ENCODE data around the gene KRT71. TPM values are rescaled to one million over a fixed set of nuclear protein-coding genes. Genes with fewer than 3 reads are reported as not detected.

The KRT71 gene
- total and polyA plus RNA-seq, 7 donors = not detected

DNA sequence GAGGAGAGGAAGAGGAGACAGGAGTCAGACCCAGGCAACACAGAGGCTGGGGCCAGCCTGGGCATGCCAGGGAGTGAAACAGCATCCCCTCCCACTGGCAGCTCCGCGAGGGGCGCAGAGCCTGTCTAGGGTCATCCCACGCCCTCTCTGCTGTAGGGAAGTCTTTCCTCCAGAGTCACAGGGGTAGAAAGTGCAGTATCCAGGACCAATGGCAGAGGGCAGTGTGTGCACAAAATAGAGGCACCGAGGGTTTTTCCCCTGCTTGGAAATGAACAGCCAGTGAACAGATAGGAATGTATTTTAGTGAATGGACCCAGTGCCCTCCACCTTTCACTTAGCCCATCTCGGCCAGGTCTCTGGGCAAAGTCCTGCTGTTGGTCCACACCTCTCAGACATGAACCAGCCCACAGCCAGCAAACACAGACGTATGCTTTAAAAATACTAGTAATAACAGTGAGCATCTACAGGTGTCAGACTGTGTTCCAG is 30.1 kb upstream of the KRT71 start:
- DNase-seq = peak; percentile 68
- 2 to 11% methylated on average over 7 of the region's 7 CpGs for WGBS, 2 donors
- no peak overlapping the region for H3K27ac ChIP-seq
- intact Hi-C loops (cut with DNase I) = loop anchor here (2.0 to 10.0 kb wide), 4 partner anchors 211 to 428 kb away; no protein-coding TSS in a partner anchor
- no peak overlapping the region for H3K4me3 ChIP-seq
- no peaks in the 10 kb centered on the region for H3K4me1 ChIP-seq
- H3K36me3 ChIP-seq = no peaks in the 10 kb centered on the region
- H3K27me3 ChIP-seq = no peaks in the 10 kb centered on the region
- no peaks in the 10 kb centered on the region for H3K9me3 ChIP-seq
- TF ChIP-seq, protein P1, sequence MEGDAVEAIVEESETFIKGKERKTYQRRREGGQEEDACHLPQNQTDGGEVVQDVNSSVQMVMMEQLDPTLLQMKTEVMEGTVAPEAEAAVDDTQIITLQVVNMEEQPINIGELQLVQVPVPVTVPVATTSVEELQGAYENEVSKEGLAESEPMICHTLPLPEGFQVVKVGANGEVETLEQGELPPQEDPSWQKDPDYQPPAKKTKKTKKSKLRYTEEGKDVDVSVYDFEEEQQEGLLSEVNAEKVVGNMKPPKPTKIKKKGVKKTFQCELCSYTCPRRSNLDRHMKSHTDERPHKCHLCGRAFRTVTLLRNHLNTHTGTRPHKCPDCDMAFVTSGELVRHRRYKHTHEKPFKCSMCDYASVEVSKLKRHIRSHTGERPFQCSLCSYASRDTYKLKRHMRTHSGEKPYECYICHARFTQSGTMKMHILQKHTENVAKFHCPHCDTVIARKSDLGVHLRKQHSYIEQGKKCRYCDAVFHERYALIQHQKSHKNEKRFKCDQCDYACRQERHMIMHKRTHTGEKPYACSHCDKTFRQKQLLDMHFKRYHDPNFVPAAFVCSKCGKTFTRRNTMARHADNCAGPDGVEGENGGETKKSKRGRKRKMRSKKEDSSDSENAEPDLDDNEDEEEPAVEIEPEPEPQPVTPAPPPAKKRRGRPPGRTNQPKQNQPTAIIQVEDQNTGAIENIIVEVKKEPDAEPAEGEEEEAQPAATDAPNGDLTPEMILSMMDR (IDR thresholded peaks at IDR 0.05) = peak; percentile 33 to 66 (median 64)
- no peak for TF ChIP-seq POLR2AphosphoS5 (IDR thresholded peaks at IDR 0.05)

DNA sequence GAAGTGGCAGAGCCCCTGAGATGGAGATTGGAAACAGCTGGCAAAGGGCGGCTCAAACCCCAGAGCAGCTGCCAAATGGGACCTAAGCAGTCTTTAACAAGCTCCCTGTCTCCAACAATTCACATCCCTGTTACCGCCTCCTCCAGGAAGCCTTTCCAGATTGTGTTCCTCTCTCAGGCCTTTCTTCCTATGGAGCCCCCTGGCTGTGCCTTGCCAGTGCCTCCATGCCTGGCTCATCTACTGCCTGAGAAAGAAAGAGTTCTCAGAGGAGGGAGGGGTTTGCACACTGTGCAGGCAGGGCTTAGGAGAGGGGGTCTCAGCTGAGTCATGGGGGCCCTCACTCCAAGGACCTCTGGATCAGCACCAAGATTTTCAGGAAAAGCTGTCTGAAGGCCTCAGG is 29.5 kb upstream of the KRT71 start:
- Histone ChIP-seq H3K27me3 (no peaks in the 10 kb centered on the region), H3K27ac (no peak overlapping the region), H3K36me3 (no peaks in the 10 kb centered on the region), H3K4me1 (no peaks in the 10 kb centered on the region), H3K4me3 (no peak overlapping the region), H3K9me3 (no peaks in the 10 kb centered on the region)
- TF ChIP-seq, protein P1 (IDR thresholded peaks at IDR 0.05) = no peak
- TF ChIP-seq EP300 (IDR thresholded peaks at IDR 0.05) (no peak), POLR2AphosphoS5 (IDR thresholded peaks at IDR 0.05) (no peak), POLR2A (IDR thresholded peaks at IDR 0.05) (no peak)
- intact Hi-C loops (cut with DNase I) = loop anchor here (2.0 to 10.0 kb wide), 4 partner anchors 210 to 428 kb away; no protein-coding TSS in a partner anchor
- 47 to 65% methylated on average over 2 of the region's 2 CpGs for WGBS, 2 donors
- no peak for DNase-seq

DNA sequence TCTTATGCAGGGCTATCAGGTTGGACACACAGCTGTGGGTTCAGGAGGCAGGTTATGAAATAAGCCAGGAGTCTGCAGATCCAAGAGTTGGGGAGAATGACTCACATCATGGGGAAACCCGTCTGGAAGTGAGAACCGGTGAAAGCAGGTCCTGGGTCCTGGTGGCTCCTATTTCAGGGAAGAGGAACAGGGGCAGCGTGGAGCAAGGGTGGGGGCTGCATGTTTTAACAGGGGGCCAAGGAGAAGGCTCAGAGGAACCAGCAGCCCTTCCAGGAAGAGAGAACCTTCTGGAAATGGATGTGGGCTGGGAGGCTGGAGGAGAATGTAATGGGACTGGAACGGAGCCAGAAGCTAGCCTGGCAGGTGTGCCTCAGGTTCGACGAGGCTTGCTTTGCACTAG is 28.5 kb upstream of the KRT71 start:
- Histone ChIP-seq H3K36me3 (no peaks in the 10 kb centered on the region), H3K27ac (no peak overlapping the region), H3K4me3 (no peak overlapping the region), H3K4me1 (no peaks in the 10 kb centered on the region), H3K9me3 (no peaks in the 10 kb centered on the region), H3K27me3 (no peaks in the 10 kb centered on the region)
- intact Hi-C loops (cut with DNase I) = loop anchor here (5.0 to 10.0 kb wide), 2 partner anchors 209 to 427 kb away; no protein-coding TSS in a partner anchor
- TF ChIP-seq EP300 (IDR thresholded peaks at IDR 0.05) = no peak
- TF ChIP-seq POLR2A (IDR thresholded peaks at IDR 0.05) = no peak
- TF ChIP-seq, protein P1 (IDR thresholded peaks at IDR 0.05) = no peak
- TF ChIP-seq POLR2AphosphoS5 (IDR thresholded peaks at IDR 0.05) = no peak
- 40 to 63% methylated on average over 6 of the region's 6 CpGs for WGBS, 2 donors
- DNase-seq = peak; percentile 40

DNA sequence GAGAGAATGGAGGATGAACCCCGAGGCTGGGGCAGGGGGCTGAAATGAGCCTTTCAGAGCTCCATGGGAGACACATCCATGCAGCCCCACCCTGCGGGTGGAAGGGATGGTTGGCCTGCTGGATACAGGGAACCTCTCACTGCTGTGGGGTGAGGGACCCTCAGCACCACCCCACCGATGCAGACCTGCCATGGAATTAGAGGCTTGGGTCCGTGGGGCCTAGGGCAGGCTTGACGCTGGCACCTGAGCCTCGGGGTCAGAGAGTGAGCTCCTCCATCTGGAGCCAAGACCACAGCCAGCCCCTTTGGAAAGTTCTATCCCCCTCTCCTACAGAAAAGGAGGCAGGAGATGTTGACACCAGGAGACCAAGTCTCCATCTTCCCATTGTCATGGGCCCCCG is 28.1 kb upstream of the KRT71 start:
- 82 to 89% methylated on average over 7 of the region's 7 CpGs for WGBS, 2 donors
- Histone ChIP-seq H3K4me3 (no peak overlapping the region), H3K9me3 (no peaks in the 10 kb centered on the region), H3K36me3 (no peaks in the 10 kb centered on the region), H3K27me3 (no peaks in the 10 kb centered on the region), H3K4me1 (no peaks in the 10 kb centered on the region), H3K27ac (no peak overlapping the region)
- peak; percentile 38 for DNase-seq
- intact Hi-C loops (cut with DNase I) = loop anchor here (5.0 to 10.0 kb wide), 2 partner anchors 209 to 426 kb away; no protein-coding TSS in a partner anchor
- TF ChIP-seq, protein P1 (IDR thresholded peaks at IDR 0.05) = no peak
- TF ChIP-seq EP300 (IDR thresholded peaks at IDR 0.05) = no peak

DNA sequence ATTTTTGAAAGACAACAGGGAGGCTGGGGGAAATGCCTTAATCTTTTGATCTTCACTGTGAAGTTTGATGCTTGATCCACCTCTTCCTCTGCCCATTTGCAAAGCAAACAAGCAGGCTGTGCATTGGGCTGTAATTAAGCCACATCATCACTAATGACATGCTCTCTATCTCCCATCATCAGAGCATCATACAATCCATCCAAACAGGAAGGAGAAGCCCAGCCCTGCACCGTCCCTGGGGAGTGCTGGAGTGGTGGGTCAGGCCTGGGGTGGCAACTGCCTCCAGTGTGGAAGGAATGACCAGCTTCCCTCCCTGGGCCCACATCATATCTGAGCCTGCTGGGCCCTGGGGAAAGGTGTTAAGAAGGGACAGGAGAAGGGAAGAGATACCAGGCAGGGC is 27.6 kb upstream of the KRT71 start:
- Histone ChIP-seq H3K4me3 (no peak overlapping the region), H3K27me3 (no peaks in the 10 kb centered on the region), H3K27ac (no peak overlapping the region), H3K36me3 (no peaks in the 10 kb centered on the region), H3K4me1 (no peaks in the 10 kb centered on the region), H3K9me3 (no peaks in the 10 kb centered on the region)
- intact Hi-C loops (cut with DNase I) = loop anchor here (5.0 to 10.0 kb wide), 2 partner anchors 208 to 426 kb away; no protein-coding TSS in a partner anchor
- DNase-seq = peak; percentile 43
- TF ChIP-seq EP300 (IDR thresholded peaks at IDR 0.05) = no peak
- TF ChIP-seq, protein P1 (IDR thresholded peaks at IDR 0.05) = no peak
- TF ChIP-seq POLR2A (IDR thresholded peaks at IDR 0.05) = no peak
- TF ChIP-seq POLR2AphosphoS5 (IDR thresholded peaks at IDR 0.05) = no peak
- WGBS, 2 donors = 70 to 84% methylated on average over 1 of the region's 1 CpG

Measured in sigmoid colon (tissue), 7 donors.